IPS-15b (cell line): ENCODE measurements around the gene MYO1B.

ENCODE experiments used
- H3K27me3 ChIP-seq: one replicate; pipeline ENCODE4 v1.6.1; 2013; ENCODE audit warnings: low read length; ENCODE audit not compliant: control insufficient read depth, insufficient read depth
- H3K36me3 ChIP-seq: one replicate; pipeline ENCODE4 v1.6.1; 2013; ENCODE audit warnings: low read length; ENCODE audit not compliant: control insufficient read depth, insufficient read depth
- H3K4me1 ChIP-seq: one replicate; pipeline ENCODE4 v1.6.1; 2013; ENCODE audit warnings: mild to moderate bottlenecking, low read length; ENCODE audit not compliant: control insufficient read depth, insufficient read depth
- H3K4me3 ChIP-seq: one replicate; pipeline ENCODE4 v1.5.1; 2013; ENCODE audit warnings: low read depth, low read length
- H3K9ac ChIP-seq: one replicate; pipeline ENCODE4 v1.6.1; 2013; ENCODE audit warnings: low read depth, mild to moderate bottlenecking, low read length
- H3K9me3 ChIP-seq: one replicate; pipeline ENCODE4 v1.6.1; 2013; ENCODE audit warnings: mild to moderate bottlenecking, low read length; ENCODE audit not compliant: control insufficient read depth, insufficient read depth

MYO1B gene

DNA sequence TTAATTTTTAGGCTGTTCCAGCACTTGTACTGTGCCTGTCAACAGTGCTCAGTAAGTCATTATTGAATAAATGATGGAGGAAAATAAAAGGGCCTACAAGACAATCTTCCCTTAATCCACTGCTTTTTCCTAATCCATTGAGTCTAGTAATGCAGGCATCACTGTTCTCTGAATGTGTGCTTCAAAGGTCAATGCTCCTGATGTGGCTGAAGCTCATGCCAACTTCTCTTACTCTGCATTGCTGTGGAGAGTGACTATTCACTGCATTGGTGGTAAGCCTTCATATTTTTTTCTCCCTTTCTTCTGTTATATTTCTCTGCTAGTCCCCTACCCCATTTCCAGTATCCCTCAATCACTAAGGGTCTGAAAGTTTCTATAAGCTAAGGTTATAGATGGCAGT is 31.9 kb upstream of the MYO1B start:
- H3K4me3 ChIP-seq = no peak overlapping the region
- no peaks in the 10 kb centered on the region for H3K36me3 ChIP-seq
- H3K4me1 ChIP-seq = no peaks in the 10 kb centered on the region
- H3K9ac ChIP-seq = no peak overlapping the region
- H3K27me3 ChIP-seq = no peaks in the 10 kb centered on the region
- H3K9me3 ChIP-seq = no peaks in the 10 kb centered on the region

DNA sequence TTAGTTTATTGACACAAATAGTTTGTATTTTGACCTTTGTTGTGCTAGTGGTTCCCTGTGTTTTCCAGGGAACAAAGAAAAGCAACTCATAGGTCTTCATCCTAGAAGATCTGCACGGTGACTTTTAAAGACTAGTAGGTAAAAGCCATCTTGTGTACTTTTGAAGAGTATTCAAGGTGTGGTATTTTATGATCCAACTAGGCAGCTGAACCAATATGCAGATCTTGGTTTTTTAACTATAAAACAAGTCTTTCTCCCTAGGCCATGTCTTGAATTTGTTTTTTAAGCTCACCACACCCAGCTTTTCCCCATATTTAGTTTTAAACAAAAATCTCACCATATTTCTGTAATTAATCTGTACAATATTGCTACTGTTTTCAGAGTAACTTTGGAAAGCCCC is 30.0 kb upstream of the MYO1B start:
- no peaks in the 10 kb centered on the region for H3K27me3 ChIP-seq
- H3K4me1 ChIP-seq = no peaks in the 10 kb centered on the region
- H3K36me3 ChIP-seq = no peaks in the 10 kb centered on the region
- no peak overlapping the region for H3K9ac ChIP-seq
- H3K9me3 ChIP-seq = no peaks in the 10 kb centered on the region
- no peak overlapping the region for H3K4me3 ChIP-seq

DNA sequence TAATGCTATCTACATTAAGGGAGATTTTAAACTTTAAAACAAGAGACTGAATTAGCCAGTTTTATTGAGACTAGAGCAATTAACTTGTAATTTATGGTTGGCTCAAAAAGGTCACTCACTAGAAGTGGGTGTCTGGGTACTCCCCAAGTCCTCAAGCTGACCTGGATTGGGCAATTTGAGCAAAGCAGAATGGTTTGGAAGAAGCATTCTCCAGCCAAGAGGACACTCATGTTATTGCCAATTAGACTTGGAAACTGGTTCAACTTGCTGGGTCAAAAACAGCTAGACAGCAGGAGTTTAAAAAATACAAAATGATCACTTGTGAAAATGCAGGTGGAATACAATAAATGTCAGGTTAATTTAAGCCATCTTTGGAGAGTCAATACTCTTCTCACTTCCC is 29.5 kb upstream of the MYO1B start:
- no peaks in the 10 kb centered on the region for H3K4me1 ChIP-seq
- no peak overlapping the region for H3K4me3 ChIP-seq
- no peaks in the 10 kb centered on the region for H3K36me3 ChIP-seq
- H3K27me3 ChIP-seq = no peaks in the 10 kb centered on the region
- H3K9ac ChIP-seq = no peak overlapping the region
- no peaks in the 10 kb centered on the region for H3K9me3 ChIP-seq

DNA sequence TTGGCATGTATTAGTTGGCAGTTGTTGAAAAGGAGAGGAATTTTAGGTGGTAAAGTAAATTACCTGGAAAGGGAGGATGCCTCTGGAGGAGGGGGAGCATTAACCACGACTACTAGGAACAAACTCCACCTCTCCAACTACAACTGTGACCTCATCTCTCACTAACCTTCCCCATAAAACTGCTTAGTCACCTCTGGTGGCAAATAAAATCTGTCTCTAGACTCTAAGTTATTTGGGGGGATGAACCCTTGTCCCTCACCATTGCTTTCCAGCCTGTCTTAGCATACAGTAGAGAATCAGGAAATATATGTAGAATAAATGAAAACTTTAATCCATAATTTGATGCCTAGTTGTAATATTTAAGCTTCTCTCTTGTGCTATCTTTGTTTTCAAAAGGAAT is 27.6 kb upstream of the MYO1B start:
- H3K36me3 ChIP-seq = no peaks in the 10 kb centered on the region
- H3K27me3 ChIP-seq = no peaks in the 10 kb centered on the region
- no peaks in the 10 kb centered on the region for H3K4me1 ChIP-seq

DNA sequence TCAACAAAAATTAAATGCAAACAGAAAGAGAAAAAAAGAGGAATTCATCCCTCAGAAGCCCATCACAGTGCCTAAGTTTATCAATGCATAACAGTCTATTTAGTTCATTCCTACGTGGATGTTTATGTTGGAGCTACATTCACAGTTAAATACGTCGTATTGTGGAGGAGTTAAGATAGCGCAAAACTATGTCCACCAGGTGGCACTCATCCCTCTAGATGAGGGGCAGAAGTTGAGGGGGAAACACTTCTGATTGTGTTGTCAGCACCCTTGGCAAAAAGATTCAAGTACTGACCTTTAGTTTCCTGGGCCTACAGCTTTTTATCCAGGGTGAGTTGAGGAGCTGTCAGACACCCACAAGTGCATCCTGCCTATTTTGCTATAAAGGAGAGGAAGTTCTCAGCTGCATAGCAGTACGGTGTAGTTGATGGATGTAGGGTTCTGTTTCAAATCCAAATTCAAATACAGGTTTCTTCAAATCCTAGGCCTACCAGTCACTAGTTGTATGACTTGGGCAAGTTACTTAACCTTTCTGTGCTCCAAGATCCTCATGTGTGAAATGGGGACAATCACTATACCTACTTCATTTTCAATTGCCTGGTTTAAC is 26.8 kb upstream of the MYO1B start:
- H3K36me3 ChIP-seq = no peaks in the 10 kb centered on the region
- no peaks in the 10 kb centered on the region for H3K9me3 ChIP-seq
- no peak overlapping the region for H3K4me3 ChIP-seq
- no peaks in the 10 kb centered on the region for H3K4me1 ChIP-seq
- H3K27me3 ChIP-seq = no peaks in the 10 kb centered on the region
- no peak overlapping the region for H3K9ac ChIP-seq

More for the DNA sequence above, 27.6 kb upstream of the MYO1B start:
- no peak overlapping the region for H3K4me3 ChIP-seq
- H3K9me3 ChIP-seq = no peaks in the 10 kb centered on the region
- no peak overlapping the region for H3K9ac ChIP-seq

DNA sequence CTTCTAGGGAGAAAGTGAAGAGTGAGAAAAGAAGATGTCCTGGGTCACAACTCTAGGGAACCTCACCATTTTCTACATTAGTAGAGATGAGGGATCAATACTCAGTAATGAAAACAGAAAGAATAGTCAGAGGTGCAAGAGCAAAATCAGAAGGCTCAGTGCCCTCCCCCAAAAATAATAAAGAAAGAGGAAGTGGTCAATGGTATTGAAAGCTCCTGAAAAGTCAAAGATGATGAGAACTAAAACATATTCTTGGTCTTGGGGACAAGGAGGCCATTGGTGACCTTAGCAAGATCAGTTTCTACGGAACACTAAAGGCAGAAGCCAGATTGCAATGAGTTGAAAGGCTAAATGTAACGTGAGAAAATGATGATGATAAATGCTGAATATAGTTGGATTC is 24.5 kb upstream of the MYO1B start:
- H3K4me1 ChIP-seq = no peaks in the 10 kb centered on the region
- H3K9ac ChIP-seq = no peak overlapping the region
- no peak overlapping the region for H3K4me3 ChIP-seq
- H3K9me3 ChIP-seq = no peaks in the 10 kb centered on the region
- H3K27me3 ChIP-seq = no peaks in the 10 kb centered on the region
- H3K36me3 ChIP-seq = no peaks in the 10 kb centered on the region

DNA sequence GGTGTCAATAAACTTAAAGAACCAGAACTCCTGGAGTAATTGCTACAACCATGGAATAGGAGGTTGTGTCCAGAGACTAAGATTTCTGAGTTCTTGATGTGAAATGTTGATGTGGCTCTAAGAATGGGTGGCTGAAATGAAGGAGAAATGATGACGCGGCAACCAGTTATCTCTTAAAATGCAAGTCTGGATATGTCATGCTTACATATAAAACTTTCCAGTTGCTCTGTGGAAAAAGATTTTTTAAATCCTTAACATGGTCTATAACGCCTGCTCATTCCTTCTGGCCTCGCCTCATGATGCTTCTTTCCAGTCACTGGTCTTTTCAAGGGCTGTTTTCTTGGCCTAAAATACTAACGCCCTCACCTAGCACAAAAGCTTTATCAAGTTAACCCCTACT is 23.5 kb upstream of the MYO1B start:
- H3K36me3 ChIP-seq = no peaks in the 10 kb centered on the region
- no peaks in the 10 kb centered on the region for H3K9me3 ChIP-seq
- H3K9ac ChIP-seq = no peak overlapping the region
- no peak overlapping the region for H3K4me3 ChIP-seq
- peaks cover 3% of the 10 kb centered on the region for H3K4me1 ChIP-seq
- H3K27me3 ChIP-seq = no peaks in the 10 kb centered on the region

DNA sequence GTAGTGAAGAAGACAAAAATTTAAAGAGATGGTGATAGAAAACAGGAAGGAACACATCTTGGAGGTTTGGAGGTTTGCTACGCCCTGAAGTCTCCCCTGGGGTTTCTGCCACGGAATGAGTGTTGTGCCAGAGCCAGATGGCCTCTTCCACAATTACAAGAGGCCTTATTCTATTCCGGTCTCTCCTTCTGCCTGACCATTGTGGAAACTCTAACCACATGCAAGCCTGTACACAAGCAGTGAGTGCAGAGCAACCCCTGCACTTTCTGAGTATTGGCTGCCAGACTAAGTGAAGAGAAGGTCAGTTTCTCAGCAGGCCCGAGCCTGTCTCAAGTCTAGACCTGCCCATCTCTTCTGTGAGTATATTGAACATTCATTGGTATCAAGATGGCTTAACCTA is 22.7 kb upstream of the MYO1B start:
- no peak overlapping the region for H3K9ac ChIP-seq
- H3K4me1 ChIP-seq = peaks cover 3% of the 10 kb centered on the region
- H3K36me3 ChIP-seq = no peaks in the 10 kb centered on the region
- H3K27me3 ChIP-seq = no peaks in the 10 kb centered on the region
- no peak overlapping the region for H3K4me3 ChIP-seq
- no peaks in the 10 kb centered on the region for H3K9me3 ChIP-seq

DNA sequence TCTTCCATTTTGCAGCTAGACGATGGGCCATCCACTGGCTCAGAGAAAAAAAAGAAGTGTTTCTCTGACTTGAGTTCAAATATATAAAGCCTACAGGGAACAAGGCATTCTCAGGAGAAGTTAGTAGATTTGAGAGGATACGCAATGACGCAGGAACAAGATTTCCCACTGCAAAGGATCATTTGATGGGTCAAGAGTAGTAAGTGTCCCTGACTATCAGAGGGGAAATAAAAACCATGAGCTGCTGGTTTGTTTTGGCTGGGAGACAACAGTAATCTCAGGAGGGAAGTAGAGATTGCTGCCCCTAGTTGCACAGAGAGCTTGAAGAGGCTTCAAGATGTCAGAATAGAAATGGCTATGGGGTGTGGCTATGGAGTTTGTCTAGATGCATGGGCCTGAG is 22.3 kb upstream of the MYO1B start:
- Histone ChIP-seq H3K4me3 (no peak overlapping the region), H3K9me3 (no peaks in the 10 kb centered on the region), H3K4me1 (peaks cover 3% of the 10 kb centered on the region), H3K27me3 (no peaks in the 10 kb centered on the region), H3K36me3 (no peaks in the 10 kb centered on the region), H3K9ac (no peak overlapping the region)

DNA sequence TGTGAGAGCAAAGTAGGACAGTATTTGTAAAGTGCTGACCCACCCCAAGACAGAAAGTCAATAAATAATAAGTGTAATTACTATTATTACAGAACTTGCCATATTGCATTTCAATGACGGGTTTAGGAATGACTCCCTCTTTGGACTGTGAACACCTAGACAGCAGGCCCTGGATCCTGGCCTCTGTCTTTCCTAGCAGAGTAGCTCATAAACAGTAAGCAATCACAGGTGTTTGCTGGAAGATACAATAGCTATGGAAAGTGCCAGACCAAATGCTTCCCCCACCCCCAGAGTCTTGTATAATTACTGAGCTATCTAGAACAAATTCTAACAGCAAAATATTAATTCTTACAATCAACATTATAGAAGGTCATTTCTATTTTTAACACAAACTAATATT is 20.1 kb upstream of the MYO1B start:
- no peaks in the 10 kb centered on the region for H3K27me3 ChIP-seq
- no peaks in the 10 kb centered on the region for H3K36me3 ChIP-seq
- H3K9ac ChIP-seq = no peak overlapping the region
- peaks cover 3% of the 10 kb centered on the region for H3K4me1 ChIP-seq
- no peak overlapping the region for H3K4me3 ChIP-seq
- no peaks in the 10 kb centered on the region for H3K9me3 ChIP-seq

DNA sequence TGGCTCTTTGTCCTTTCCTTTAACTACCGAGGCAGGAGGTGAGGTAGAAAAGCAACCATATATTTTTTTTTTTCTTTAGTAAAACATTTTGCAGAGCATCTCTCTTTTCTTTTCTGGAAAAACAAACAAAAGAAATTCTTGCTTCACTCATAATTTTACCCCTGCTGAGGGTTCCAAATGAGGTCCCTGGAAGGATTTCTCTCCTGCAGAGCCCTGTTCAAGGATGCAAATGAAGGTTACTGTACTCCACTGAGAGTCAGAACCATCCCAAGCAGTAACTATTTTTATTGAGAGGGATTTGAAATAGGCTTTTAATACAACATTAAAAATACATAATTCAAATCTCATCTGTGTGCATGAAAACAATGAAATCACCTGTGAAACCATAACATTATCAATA is 19.5 kb upstream of the MYO1B start:
- H3K9me3 ChIP-seq = no peaks in the 10 kb centered on the region

DNA sequence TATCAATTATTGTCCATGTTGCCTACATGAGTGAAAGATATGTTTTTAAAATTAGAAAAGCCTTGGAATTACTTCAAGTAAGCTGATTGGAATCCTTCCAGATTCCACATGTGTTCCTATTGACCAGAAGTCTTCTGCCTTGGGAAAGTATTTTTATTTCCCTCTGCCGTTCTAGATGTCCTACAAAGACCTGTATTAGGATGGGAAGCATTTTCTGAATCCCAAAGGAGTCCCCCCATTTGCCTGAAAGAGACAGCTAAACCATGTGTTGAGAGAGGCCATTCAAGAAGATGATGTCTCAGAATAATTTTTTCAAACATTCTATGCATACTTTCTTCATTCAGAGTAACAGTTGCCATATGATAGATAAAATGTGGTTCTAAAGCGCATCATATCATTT is 19.0 kb upstream of the MYO1B start:
- H3K4me3 ChIP-seq = no peak overlapping the region
- H3K27me3 ChIP-seq = no peaks in the 10 kb centered on the region
- H3K36me3 ChIP-seq = no peaks in the 10 kb centered on the region
- H3K9me3 ChIP-seq = no peaks in the 10 kb centered on the region
- peaks cover 3% of the 10 kb centered on the region for H3K4me1 ChIP-seq
- H3K9ac ChIP-seq = no peak overlapping the region

More for the DNA sequence above, 19.5 kb upstream of the MYO1B start:
- Histone ChIP-seq H3K27me3 (no peaks in the 10 kb centered on the region), H3K4me3 (no peak overlapping the region), H3K9ac (no peak overlapping the region), H3K36me3 (no peaks in the 10 kb centered on the region), H3K4me1 (peaks cover 3% of the 10 kb centered on the region)
